Iris pigment epithelial cell (primary cell): Measurements from ENCODE around the gene PRDM16.

Experiments
- DNase-seq: peaks from one replicate; pipeline ENCODE4 v3.0.0-alpha.2; 2011; ENCODE audit warnings: low read depth

The PRDM16 gene

DNA sequence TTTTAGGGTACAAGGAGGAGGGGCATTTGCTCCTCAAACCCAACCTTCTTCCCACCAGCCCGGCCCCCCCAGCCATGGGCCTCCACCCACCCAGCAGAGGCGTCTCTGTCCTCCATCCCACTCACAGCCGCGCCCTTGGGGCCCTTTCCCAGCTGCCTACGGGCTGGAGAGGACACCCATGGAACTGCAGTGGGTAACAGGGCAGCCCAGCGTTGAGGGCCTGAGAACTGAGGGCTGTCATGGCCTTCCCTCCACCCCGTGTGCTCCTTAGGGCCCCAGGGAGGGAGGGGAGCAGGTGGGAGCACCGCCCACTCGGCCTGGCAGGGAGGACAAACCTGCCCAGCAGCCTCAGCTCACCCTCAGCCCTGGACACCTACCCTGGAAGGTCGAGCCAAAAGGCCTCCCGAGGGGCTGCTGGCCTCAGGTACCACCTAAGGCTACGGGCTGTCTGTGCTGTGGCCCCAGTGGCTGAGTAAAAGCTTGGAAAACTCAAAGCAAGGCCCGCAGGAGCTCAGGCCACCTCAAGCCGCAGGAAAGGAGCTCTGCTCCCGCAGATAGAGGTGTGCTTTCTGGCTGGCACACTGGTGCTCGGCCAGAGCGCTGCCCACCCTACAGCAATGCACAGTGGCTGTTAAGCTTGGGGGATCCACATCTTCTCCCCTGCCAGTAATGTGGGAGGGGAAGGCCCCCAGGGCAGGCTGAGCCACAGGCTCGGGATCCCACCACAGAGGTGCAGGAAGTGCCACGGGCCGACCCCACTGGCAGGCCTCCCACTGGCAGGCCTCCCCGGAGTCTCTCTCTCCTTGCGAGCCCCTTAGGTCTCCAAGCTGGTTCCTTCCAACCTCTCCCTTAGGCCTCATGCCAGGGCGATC, 383.2 kb downstream of the PRDM16 start:
- DNase-seq: no peak

DNA sequence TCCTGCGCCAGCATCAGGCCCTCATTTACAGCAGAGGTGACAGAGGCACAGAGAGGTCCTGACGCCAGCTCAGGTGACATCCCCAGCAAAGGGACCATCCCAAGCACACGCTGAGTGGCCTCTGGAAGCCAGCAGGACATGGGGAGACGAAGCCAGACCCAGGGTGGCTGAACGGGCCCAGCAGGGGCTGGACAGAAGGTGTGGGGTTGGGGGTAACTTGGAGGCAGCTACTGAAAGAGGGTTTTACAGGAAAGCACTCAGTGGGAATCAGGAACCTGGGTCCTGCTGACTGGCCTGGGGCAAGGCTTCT, 383.8 kb downstream of the PRDM16 start:
- DNase-seq: no peak

DNA sequence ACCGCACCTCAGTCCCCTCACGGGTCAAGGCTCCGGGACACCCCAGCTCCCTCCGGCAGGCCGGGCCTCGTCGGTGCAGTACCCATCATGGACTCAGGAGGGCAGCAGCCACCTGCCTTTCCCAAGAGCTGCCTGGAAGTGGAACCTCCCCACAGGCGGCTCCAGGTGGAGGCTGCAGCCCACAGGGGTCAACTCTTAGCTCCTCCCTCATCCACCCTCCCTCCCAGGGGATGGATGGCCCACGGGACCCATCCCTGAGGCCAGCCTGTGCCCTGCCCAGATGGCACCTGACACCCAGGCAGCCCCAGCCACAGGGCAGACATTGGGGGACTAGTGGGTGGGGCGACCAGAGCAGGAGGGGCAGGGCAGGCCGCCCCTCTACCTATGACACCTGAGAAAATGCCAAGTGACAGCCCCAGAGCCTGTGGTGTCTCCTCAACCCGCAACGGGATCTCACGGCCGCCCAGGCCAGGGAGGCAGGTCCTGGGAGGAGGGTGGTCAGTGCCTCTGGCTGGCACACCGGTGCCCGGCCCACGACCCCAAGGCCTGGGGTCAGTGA, 384.3 kb downstream of the PRDM16 start:
- DNase-seq: peak; percentile 53

DNA sequence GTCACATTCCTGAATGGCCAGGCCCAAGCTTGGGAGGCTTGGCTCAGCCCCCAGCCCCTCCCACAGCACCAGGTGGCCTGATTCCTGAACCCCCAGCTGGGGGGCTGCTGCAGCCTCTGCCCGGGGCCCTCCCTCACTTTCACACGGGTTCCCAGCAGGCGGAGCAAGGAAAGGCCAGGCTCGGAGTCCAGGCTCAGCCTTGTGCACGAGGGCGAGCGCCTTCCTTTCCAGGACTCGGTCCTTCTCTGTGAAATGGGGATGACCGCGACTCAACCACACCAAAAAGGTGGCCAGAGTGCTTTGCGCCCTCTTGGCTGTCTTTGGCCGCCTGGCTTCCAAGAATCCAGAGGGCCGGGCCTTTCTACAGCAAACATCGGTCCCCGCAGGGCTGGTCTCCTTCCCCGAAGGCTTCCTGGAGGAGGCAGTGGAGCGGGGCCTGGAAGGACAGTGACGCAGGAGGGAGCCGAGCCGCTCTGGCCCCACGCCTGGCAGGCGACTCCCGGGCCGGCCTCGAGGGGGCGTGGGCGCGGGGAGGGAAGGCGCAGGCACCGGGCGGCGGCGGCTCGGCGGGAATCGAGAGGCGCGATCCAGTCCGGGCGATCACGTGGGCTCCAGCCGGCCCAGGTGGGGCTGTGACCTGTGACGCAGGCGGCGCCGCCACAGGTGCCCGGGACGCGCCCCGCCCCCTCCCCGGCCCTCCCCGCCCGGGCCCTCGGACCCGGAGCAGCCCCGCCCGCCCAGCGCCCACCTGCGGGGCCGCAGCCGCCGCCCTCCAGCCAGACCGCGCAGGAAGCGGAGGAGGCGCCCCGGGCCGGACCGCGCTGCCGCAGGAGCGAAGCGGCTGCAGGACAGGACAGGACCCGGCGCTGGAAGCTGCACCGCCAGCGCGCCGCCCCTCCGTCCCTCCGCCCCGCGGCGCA, 385.1 kb downstream of the PRDM16 start, which contains the start of gene ARHGEF16:
Gene ARHGEF16 (plus strand): TSS at position 775 of the 920 bp plus-strand sequence. CDS start 8,420 bp downstream, outside the sequence.
- peak; percentile 25 for DNase-seq

DNA sequence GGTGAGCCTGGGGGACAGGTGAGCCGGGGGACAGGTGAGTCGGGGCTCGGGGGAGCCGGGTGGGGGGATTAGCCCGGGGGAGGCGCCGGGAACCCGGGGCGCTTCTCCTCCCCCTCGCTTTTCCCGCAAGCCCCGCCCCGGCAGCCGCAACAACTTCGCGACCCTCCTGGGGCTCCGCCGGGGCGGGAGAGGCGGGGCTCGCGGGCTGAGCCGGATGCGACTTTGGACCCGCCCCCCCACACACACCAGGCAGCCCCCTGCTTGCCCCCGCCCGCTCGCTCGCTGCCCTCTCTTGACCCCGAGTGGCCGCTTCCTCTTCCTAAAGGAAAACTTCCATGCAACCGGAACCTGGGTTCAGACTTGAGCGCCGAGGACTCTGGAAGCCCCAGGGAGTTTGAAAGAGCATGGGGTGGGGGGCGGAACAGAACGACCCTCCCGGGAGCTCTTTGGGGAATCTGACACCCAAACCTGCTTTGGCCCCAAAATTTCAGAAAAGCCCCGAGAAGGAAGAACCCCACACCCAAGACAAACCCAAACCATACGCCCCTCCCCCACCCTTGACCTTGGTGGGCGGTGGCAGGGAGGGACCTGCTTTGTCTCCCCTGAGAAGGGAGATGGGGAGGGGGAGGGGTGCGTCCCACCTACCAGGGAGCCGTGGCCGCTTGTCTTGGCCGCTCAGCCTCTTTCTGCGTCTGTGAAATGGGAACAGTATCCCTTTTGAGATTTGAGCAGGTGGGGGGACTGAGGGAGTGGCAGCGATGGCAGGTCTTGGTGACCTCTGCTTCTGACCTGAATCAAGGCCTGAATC, 386.0 kb downstream of the PRDM16 start:
- DNase-seq: no peak

DNA sequence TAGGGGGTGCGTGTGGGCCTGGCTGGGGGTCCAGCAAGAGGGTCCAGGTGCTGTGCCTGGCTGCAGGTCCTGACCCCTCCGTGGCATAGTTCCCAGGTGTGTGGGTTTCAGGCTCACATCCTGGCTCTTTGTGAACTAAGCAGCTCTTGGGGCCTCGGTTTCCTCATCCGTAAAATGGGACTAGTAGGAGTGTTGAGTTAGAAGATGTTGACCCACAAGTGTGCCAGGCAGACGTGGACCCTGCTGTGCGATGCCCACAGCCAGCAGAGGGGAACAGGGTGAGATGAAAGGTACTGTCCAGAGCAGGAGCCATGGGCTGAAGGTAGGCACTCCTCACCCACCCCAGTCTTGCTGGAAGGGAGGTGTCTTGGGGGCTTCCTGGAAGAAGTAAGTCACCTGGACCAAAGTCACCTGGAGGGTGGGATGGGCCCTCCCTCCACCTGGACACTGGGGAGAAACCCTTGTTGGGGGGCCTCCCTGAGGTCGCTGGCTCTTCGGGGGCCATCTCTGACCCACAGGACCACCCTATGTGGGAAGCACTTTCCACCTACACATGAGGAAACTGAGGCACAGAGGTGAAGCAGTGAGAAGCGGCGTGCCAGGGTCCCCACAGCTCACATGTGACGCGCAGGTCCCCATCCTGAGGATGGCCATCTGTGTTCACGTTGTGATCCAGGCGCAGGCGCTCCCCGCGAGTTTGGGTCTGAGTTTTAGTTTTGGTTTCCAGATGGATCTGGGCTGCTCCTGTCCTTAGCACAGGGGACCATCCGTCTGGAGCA, 386.9 kb downstream of the PRDM16 start:
- DNase-seq: no peak

DNA sequence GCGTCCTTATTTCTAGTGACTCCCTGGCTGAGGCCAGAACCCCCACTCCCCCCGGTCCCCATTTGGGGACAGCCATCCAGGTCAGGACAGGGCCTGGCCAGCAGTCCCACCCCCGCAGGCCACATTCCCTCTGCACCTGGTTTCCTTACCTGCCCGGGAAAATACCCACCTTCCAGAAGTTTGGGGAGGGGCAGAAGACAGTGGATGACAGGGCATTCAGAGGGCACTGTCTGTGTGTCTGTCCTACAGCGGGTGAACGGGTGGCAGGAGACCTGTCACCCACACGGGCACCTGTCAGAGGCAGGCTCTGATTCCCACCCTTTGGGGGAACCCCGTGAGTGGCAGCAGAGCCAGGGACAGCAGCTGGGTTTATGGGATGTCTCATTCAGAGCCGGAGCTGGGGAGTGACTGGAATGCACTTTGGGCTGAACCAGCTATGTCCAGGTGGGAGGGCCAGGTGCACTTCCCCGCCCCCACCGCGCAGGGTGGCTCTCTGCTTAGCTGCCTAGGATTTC, 387.5 kb downstream of the PRDM16 start:
- no peak for DNase-seq

DNA sequence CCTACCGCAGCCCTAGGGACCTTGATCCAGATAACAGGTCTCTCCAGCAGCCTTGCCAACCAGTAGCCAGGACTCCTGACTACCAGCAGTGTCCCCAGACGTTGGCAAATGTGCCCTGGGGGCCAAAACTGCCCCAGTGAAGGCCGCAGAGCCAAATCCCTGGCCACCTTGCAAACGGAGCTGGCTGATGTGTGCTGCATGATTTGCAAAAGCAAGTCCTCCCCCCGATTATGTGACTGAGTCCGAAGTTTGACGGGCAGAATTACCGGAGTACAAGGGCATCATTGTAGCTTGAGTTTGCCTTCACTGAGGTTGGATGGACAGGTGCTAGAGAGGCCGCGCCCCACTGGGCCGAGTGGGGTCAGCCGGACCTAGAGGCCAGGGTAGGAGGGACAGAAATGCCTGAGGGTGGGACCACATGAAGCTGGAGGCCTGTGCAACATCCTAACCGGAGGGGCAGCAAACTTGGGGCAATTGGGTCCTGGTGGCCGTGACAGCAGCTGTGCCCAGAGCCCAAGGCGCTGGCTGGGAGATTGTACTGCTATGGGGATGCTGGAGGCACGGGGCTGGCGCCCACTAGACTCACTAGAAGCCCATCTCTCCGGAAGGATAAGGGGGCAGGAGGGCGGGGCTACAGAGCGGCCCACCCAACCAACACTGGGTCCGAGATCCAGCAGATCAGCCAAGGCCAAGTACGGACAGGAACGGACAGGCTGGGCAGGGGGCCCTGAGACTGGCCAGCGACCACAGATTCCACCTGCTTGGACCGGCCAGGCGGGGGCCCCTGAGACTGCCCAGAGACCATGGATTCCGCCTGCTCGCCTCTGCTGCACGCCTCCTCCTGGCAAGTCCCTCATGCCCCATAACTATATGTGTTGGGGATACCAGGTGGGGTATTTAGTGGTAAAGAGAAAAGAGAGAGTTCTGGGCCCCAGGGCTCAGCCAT, 388.2 kb downstream of the PRDM16 start:
- no peak for DNase-seq

DNA sequence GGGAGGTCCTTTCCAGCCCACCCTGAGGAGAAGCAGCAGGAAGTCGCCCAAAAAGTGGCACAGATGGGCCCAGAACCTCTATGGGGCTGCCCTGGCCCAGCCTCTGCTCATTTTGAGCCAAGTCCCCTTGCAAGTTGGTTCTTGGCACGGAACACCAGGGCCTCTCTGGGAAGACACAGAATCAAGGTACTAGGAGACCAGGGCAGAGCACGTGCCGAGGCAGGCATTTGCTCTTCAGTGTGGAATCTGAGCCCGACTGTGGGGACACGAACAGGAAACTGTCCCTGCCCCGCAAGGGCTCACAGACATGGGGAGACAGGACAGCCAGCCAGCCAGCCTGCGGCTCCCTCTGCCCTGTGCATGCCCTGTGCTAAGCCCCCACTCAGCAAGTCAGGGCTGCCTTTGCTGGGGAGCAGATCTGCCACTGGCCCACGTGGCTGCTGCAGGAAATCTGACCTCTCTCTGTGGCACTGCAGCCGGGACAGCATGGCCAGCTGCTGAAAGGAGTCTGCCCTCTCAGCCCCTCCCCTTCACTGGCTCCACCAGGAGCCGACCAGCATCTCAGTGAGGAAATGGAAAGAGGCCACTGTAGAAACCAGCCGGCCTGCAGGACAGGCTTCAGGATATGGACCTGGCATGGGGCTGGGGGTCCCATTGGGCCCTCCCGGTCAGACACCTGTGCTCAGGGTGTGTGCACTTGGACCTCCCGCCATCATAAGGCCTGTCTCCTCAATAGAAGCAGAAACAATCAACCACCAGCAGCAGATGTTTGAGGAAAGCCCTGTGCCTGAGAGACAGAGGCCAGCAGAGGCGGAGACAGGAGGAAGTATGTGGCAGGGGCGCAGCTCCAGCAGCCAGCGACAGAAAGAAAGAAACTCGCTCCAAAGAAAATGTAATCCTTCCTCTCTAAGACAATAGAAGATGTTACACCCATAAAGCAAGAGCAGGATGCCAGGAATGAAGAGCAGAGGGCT, 389.2 kb downstream of the PRDM16 start:
- DNase-seq: no peak

DNA sequence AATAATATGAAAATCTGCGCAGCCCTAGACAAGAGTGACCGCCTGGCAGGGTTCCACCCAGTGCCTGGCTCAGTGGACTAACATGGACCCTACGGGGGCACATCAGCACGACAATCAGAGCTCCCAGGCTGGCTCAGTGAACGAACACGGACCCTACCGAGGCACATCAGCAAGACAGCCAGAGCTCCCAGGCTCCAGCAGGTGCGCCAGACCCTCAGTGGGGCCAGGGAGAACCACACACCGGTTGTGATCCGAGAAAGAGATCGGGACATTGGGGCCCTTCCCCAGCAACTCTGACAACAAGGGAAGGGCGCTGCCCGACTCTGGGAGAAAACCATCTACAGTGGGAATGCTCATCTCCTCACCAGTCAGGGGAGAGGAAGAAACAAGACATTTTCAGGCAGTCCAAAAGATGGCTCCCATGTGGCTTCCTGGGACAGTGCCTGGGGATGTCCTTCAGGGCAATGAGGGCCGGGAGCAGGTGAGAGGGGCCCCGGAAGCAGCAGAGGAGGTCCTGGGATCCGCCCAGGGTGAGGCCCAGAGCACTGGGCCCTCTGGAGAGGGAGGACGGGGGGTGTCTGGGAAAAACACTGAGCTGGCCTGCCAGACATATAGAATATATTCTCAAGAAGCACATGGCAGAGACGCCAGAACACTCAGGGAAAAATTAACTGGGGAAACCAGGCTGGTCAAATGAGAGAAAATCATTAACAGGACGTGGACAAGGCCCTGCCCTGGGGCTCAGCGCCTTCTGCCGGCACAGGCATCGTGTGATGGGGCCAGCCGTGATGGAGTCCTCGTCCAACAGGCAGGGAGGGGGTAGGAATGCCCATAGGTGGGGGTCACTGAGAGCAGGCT, 390.3 kb downstream of the PRDM16 start:
- DNase-seq: no peak

DNA sequence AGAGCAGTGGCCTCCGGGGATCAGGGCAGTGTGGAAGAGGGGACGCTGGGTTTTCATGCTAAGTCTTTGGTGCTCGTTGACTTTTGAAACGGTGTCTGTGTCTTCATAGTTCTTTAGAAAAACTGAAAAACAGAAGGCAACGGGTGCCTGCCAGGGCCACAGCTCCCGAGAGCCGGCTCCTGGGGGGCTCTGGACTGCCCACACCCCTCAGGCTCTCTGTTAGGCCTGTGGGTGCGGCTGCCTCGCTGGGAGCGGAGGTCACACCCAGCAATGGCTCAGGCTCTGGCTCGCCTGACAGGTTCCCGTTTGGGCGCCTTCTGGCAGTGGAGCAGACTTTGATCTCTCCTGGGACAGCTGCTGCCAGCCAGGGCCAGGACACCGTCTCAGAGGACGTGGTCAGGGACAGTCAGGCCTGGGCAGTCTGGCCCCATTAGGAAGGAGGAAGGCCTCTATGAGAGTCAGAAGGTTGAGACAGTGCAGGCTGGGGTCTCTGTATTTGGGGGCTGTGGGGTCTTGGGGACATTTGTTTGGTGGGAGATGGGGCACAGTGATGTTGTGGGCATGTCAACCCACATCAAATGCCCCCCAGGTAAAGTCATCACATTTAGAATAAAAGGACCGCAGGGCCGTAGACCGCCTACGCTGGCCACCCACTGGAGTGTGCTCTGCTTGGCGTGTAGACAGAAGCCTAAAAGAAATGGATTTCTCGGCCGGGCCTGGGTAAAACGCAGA, 391.1 kb downstream of the PRDM16 start:
- DNase-seq: no peak

DNA sequence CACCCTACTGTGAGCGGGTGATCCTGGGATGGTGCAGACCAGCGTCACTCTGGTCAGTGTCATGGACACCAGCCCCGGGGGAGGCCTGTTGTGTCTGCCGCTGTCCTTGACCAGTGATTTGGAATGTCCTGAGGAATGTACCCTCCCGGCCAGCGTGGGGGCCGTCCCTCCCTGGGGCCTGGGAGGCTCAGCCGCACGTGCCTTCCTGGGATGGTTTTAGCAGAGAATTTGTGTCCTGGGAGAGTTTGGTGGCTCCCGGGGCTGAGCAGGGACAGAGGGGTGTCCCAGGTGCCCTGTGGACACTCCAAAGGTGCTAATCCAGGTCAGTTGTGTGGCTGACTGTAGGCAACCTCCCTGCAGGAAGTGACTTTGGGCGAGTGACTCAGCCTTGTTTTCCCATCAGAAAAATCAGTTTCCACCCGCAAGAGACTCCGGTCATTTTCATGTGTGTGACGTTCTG, 391.7 kb downstream of the PRDM16 start:
- DNase-seq: peak; percentile 31

DNA sequence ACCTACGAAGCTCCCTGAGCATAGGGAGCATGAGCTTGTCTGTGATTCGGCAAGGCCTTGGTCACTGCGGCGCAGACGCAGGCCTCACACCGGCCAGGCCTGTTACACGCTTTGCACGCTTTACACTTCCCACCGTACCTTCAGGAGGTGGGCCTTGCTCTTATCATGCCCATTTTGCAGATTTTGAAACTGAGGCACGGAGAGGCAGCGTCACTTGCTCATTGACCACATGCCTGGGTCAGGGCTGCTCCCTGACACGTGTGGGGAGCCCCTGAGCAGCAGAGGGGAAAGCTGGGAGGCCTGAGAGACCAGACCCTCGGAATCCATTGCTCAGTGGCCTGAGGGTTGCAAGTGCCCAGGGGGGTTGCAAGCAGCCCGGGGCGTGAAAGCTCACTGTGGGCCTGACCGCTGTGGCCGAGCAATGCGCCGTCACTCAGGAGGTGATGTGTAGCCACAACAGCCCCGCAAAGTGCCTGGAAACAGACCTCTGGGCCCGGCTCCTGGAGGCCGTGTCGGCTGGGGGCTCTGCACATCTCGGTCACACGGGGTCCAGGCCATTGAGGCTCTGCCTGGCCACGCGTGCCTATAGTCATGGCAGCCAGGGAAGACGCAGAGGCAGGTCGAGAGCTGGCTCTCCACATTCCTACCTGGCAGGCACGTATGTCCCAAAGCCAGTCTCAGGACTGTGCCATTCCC, 392.4 kb downstream of the PRDM16 start:
- DNase-seq: no peak

DNA sequence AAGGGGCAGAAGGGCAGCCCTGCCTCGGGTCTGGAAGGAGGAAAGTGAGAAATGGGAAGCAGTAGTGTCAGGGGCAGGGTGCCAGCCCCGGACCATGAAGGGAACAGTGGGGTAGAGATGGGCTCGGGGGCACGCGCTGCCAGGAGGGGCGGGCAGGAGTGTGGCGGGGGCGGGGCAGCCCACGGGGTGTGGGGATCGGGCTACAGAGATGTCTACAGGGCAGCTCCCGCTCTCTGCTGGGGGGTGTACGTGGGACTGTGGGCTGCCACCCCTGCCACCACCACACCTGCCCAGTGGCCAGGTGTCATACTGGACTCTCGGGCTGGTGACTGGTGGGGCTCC, 392.9 kb downstream of the PRDM16 start:
- no peak for DNase-seq

DNA sequence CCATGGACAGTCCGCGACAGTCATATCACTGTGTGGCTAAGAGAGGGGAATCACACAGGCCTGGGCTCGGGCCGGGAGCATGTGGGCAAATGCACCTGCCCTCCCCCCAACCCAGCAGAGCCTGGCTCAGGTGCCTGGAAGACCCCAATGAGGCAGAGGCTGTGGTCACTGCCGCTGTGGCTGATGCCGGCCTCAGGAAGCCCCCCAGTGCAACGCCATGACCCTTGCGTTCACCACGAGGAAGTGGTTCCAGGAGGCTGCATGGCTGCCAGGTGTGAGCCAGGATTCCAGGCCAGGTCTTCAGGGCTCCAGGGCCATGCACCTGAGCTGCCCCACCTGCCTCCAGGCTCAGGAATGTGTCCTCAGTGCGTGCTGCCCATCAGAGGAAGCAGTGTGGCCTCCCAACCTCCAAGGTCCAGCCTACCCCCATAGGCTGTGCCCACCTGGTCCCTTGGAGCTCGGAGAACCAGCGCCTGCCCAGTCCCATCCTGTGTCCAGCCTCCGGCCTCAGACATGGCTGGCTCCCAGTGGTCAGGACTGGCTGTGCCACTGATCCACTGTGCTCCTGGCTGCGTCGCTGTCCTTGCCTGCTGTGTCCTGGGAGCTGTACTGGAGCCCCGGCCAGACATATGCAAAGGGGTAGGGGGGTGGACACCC, 393.5 kb downstream of the PRDM16 start:
- DNase-seq: no peak

DNA sequence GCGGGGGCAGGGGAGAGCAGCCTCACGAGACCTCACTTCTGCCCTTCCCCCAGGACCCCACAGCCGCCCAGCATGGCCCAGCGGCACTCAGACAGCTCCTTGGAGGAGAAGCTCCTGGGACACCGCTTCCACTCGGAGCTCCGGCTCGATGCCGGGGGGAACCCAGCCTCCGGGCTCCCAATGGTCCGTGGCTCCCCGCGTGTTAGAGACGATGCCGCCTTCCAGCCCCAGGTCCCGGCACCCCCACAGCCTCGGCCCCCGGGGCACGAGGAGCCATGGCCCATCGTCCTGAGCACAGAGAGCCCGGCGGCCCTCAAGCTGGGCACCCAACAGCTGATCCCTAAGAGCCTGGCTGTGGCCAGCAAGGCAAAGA, 394.0 kb downstream of the PRDM16 start:
- DNase-seq: no peak
